ENCODE results near the gene CELSR2. TPM values are rescaled to one million over a fixed set of nuclear protein-coding genes. Genes with fewer than 3 reads are reported as not detected.
A peak's percentile ranks its signal among the peaks of the same experiment; 100 is the strongest.
"Not testable (repeated sequence)": the region's sequence is repeated elsewhere in the genome, so short reads cannot be mapped to it uniquely, and the experiment has no call there.

Gene CELSR2
- total RNA-seq, 1 experiment from 2014 or later = 6.9 TPM

DNA sequence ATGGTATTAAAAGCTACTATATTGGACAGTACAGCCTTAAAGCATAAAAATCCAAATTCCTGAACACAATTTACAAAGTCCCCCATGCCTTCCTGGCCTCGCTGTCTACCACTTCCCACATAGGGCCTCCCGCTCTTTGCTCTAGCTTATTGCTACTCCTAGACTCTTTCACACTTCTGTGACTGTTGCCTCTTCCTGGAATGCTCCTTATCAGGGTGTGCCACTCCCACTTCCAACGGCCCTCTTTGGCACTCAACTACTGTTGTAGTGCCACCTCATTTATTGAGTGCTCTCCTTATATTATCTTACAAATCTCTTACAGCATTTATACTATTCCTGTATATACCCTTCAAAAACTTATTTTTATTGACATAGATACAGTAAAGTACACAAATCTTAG lies 30.8 kb upstream of the CELSR2 start:
- no peaks in the 10 kb centered on the region for H3K9me3 Mint-ChIP-seq (ENCODE audit: unreplicated experiment)
- no peak overlapping the region for H3K4me3 Mint-ChIP-seq (ENCODE audit: unreplicated experiment)
- POLR2A ChIA-PET = interaction anchor here (0.6 to 2.2 kb wide), 4 partner anchors 22 to 204 kb away, joined by 3 to 6 read pairs (median 4); partner anchors contain the start of gene PSRC1
- peaks cover 16% of the 10 kb centered on the region for H3K4me1 Mint-ChIP-seq (ENCODE audit: insufficient read depth, unreplicated experiment)
- intact Hi-C loops (cut with micrococcal nuclease) = no loop called here
- DNase-seq (ENCODE audit: unreplicated experiment) = no peak
- H3K27ac Mint-ChIP-seq (ENCODE audit: low read depth, unreplicated experiment) = peak overlapping the region; percentile 15
- no TSS peak for BruUV-seq (replicated peaks)
- CTCF ChIA-PET = interaction anchor here (0.9 kb wide), 1 partner anchor 314 kb away, joined by 3 read pairs; no protein-coding TSS in a partner anchor
- TF ChIP-seq, protein P1, sequence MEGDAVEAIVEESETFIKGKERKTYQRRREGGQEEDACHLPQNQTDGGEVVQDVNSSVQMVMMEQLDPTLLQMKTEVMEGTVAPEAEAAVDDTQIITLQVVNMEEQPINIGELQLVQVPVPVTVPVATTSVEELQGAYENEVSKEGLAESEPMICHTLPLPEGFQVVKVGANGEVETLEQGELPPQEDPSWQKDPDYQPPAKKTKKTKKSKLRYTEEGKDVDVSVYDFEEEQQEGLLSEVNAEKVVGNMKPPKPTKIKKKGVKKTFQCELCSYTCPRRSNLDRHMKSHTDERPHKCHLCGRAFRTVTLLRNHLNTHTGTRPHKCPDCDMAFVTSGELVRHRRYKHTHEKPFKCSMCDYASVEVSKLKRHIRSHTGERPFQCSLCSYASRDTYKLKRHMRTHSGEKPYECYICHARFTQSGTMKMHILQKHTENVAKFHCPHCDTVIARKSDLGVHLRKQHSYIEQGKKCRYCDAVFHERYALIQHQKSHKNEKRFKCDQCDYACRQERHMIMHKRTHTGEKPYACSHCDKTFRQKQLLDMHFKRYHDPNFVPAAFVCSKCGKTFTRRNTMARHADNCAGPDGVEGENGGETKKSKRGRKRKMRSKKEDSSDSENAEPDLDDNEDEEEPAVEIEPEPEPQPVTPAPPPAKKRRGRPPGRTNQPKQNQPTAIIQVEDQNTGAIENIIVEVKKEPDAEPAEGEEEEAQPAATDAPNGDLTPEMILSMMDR (IDR thresholded peaks at IDR 0.05; ENCODE audit: unreplicated experiment) = no peak
- peaks cover 53% of the 10 kb centered on the region for H3K36me3 Mint-ChIP-seq (ENCODE audit: insufficient read depth, unreplicated experiment)
- no peaks in the 10 kb centered on the region for H3K27me3 Mint-ChIP-seq (ENCODE audit: insufficient read depth, unreplicated experiment)

DNA sequence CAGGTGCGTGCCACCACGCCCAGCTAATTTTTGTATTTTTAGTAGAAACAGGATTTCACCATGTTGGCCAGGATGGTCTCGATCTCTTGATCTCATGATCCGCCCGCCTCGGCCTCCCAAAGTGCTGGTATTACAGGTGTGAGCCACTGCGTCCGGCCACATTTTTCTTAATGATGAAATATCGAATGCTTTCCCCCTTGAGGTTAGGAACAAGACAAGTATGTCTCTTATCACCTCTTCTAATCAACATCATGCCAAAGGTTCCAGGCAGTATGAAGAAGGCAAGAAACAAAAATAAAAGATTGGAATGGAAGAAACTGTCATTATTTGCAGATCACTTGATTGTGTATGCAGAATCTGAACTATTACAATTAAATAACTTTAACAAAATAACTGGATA lies 28.1 kb upstream of the CELSR2 start:
- peaks cover 21% of the 10 kb centered on the region for H3K4me1 Mint-ChIP-seq (ENCODE audit: insufficient read depth, unreplicated experiment)
- POLR2A ChIA-PET = interaction anchor here (0.8 kb wide), 1 partner anchor 36 kb away, joined by 3 read pairs; no protein-coding TSS in a partner anchor

DNA sequence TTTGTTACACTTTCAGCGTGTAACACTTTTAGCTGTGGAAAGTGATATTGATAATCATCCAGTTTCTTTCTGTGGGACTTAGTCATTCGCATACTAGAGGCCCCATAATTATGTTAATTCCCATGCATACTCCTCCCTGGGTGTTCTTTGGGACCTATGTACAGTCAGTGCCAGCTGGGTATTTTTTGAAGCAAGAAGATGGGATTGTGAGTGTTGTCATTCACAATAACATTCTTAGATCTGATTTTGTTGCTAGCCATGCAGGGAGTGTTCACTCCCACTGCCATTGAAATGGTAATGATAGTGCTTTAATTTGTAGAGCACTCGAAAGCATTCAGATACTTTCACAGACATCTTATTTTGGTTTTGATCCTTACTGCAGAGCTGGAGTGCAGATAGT lies 24.0 kb upstream of the CELSR2 start:
- H3K27ac Mint-ChIP-seq (ENCODE audit: low read depth, unreplicated experiment) = peak overlapping the region; percentile 78
- H3K36me3 Mint-ChIP-seq (ENCODE audit: insufficient read depth, unreplicated experiment) = peaks cover 77% of the 10 kb centered on the region
- H3K4me1 Mint-ChIP-seq (ENCODE audit: insufficient read depth, unreplicated experiment) = peaks cover 12% of the 10 kb centered on the region
- no peaks in the 10 kb centered on the region for H3K27me3 Mint-ChIP-seq (ENCODE audit: insufficient read depth, unreplicated experiment)
- POLR2A ChIA-PET = interaction anchor here (0.8 to 5.2 kb wide), 7 partner anchors 8 to 27 kb away, joined by 3 to 72 read pairs (median 10); partner anchors contain the start of gene SARS1
- no peak for DNase-seq (ENCODE audit: unreplicated experiment)
- CTCF ChIA-PET = interaction anchor here (0.6 to 4.2 kb wide), 7 partner anchors 10 to 173 kb away, joined by 3 to 27 read pairs (median 4); partner anchors contain the start of gene SARS1
- TF ChIP-seq, protein P1 (IDR thresholded peaks at IDR 0.05; ENCODE audit: unreplicated experiment) = no peak
- no TSS peak for BruUV-seq (replicated peaks)
- H3K4me3 Mint-ChIP-seq (ENCODE audit: unreplicated experiment) = no peak overlapping the region
- H3K9me3 Mint-ChIP-seq (ENCODE audit: unreplicated experiment) = no peaks in the 10 kb centered on the region
- intact Hi-C loops (cut with micrococcal nuclease) = no loop called here

More for the DNA sequence above, 28.1 kb upstream of the CELSR2 start:
- H3K9me3 Mint-ChIP-seq (ENCODE audit: unreplicated experiment); DNase-seq (ENCODE audit: unreplicated experiment); H3K27ac Mint-ChIP-seq (ENCODE audit: low read depth, unreplicated experiment); BruUV-seq (replicated peaks); H3K4me3 Mint-ChIP-seq (ENCODE audit: unreplicated experiment); CTCF ChIA-PET; intact Hi-C loops (cut with micrococcal nuclease); H3K27me3 Mint-ChIP-seq (ENCODE audit: insufficient read depth, unreplicated experiment): not testable (repeated sequence)
- H3K36me3 Mint-ChIP-seq (ENCODE audit: insufficient read depth, unreplicated experiment) = peaks cover 71% of the 10 kb centered on the region

DNA sequence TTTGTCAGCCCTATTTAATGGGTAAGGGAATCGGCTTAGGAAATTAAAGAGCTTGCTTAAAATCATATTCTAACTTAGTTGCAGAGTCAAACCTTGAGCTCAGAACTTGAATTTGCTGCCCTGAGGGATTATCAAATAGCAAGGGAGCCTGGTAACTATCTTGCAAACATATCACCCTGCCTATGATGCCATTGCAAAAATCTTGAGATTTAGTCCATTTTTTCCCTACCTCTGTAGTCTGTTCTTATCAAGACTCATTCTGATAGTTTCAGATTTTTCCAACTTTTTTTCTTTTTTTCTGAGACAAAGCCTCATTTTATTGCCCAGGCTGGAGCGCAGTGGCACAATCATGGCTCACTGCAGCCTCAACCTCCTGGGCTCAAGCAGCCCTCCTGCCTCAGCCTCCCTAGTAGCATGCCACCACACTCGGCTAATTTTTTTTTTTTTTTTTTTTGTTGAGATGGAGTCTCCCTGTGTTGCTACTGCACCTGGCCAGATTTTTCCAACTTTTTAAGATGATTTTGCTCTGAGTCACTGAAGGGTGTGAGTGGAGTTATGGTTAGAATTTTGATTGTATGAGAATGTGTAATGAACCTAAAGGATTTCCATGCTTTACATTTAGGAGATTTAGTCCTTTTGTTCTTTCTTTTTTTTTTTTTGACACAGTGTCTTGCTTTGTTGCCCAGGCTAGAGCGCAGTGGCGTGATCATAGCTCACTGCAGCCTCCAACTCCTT lies 23.5 kb upstream of the CELSR2 start:
- peak overlapping the region; percentile 78 for H3K27ac Mint-ChIP-seq (ENCODE audit: low read depth, unreplicated experiment)
- intact Hi-C loops (cut with micrococcal nuclease) = no loop called here
- no peak overlapping the region for H3K4me3 Mint-ChIP-seq (ENCODE audit: unreplicated experiment)
- ChIA-PET POLR2A (interaction anchor here (0.8 to 5.2 kb wide), 9 partner anchors 9 to 201 kb away, joined by 3 to 72 read pairs (median 9); partner anchors contain the start of gene SARS1), CTCF (interaction anchor here (1.1 to 4.2 kb wide), 3 partner anchors 11 to 25 kb away, joined by 6 to 27 read pairs (median 12); partner anchors contain the start of gene SARS1)
- H3K9me3 Mint-ChIP-seq (ENCODE audit: unreplicated experiment) = no peaks in the 10 kb centered on the region
- no peaks in the 10 kb centered on the region for H3K27me3 Mint-ChIP-seq (ENCODE audit: insufficient read depth, unreplicated experiment)
- peaks cover 81% of the 10 kb centered on the region for H3K36me3 Mint-ChIP-seq (ENCODE audit: insufficient read depth, unreplicated experiment)
- BruUV-seq (replicated peaks) = no TSS peak
- peaks cover 12% of the 10 kb centered on the region for H3K4me1 Mint-ChIP-seq (ENCODE audit: insufficient read depth, unreplicated experiment)
- peak; percentile 23 for DNase-seq (ENCODE audit: unreplicated experiment)
- TF ChIP-seq, protein P1 (IDR thresholded peaks at IDR 0.05; ENCODE audit: unreplicated experiment) = no peak
